IPS-NIHi11 (cell line): ENCODE measurements around the gene PSMD6.
A peak's percentile ranks its signal among the peaks of the same experiment; 100 is the strongest.

Source experiments
- DNase-seq: peaks from one replicate; pipeline ENCODE4 v3.0.0; 2012; ENCODE audit warnings: mixed read lengths, low spot score

Gene PSMD6

GRCh38 chr3:64023187-64023860 is at the start of gene PSMD6:
TSS of gene PSMD6 (minus strand) at chr3:64023494. CDS start at chr3:64023419, 75 bp downstream.
- DNase-seq: peak; percentile 92

- no peak for DNase-seq
Observed at GRCh38 chr3:64072126-64072525, 48.8 kb upstream of the PSMD6 start.

GRCh38 chr3:64070704-64071103 is 47.4 kb upstream of the PSMD6 start:
- DNase-seq: no peak

GRCh38 chr3:64067506-64068346 is 44.4 kb upstream of the PSMD6 start:
- DNase-seq: no peak

- DNase-seq: no peak
Observed at GRCh38 chr3:64064804-64065203, 41.5 kb upstream of the PSMD6 start.

- DNase-seq: no peak
Observed at GRCh38 chr3:64063983-64064438, 40.7 kb upstream of the PSMD6 start.

- no peak for DNase-seq
Observed at GRCh38 chr3:64063207-64063982, 40.1 kb upstream of the PSMD6 start.

GRCh38 chr3:64061628-64062027 is 38.3 kb upstream of the PSMD6 start:
- DNase-seq: no peak

GRCh38 chr3:64059484-64060175 is 36.3 kb upstream of the PSMD6 start:
- DNase-seq: no peak

GRCh38 chr3:64058566-64058965 is 35.3 kb upstream of the PSMD6 start:
- no peak for DNase-seq

- no peak for DNase-seq
Observed at GRCh38 chr3:64057231-64057630, 33.9 kb upstream of the PSMD6 start.

GRCh38 chr3:64056606-64057180 is 33.4 kb upstream of the PSMD6 start:
- DNase-seq: no peak

GRCh38 chr3:64055076-64055475 is 31.8 kb upstream of the PSMD6 start:
- DNase-seq: no peak

GRCh38 chr3:64054488-64054887 is 31.2 kb upstream of the PSMD6 start:
- no peak for DNase-seq

- DNase-seq: no peak
Observed at GRCh38 chr3:64053581-64053980, 30.3 kb upstream of the PSMD6 start.

- no peak for DNase-seq
Observed at GRCh38 chr3:64053117-64053516, 29.8 kb upstream of the PSMD6 start.

GRCh38 chr3:64049832-64050231 is 26.5 kb upstream of the PSMD6 start:
- peak; percentile 53 for DNase-seq

- no peak for DNase-seq
Observed at GRCh38 chr3:64049136-64049535, 25.8 kb upstream of the PSMD6 start.

- no peak for DNase-seq
Observed at GRCh38 chr3:64048631-64049061, 25.4 kb upstream of the PSMD6 start.

- DNase-seq: no peak
Observed at GRCh38 chr3:64047787-64048186, 24.5 kb upstream of the PSMD6 start.

- no peak for DNase-seq
Observed at GRCh38 chr3:64046996-64047594, 23.8 kb upstream of the PSMD6 start.
